Progenitor cell of endocrine pancreas (in vitro differentiated cells): ENCODE data around the gene MINDY3. TPM values are rescaled to one million over a fixed set of nuclear protein-coding genes. Genes with fewer than 3 reads are reported as not detected.

Source experiments
- DNase-seq: peaks from one replicate; pipeline ENCODE4 v3.0.0; 2021; ENCODE audit warnings: low spot score; ENCODE audit not compliant: unreplicated experiment
- H3K27ac Mint-ChIP-seq: 2 replicates; pipeline ENCODE4 v1.8.0; 2021; ENCODE audit warnings: mild to moderate bottlenecking, moderate library complexity, mixed read lengths
- H3K27me3 Mint-ChIP-seq: 2 replicates; pipeline ENCODE4 v1.8.0; 2021; ENCODE audit warnings: mixed read lengths
- H3K36me3 Mint-ChIP-seq: 2 replicates; pipeline ENCODE4 v1.8.0; 2022; ENCODE audit warnings: mixed read lengths; ENCODE audit not compliant: insufficient read depth
- H3K4me1 Mint-ChIP-seq: 2 replicates; pipeline ENCODE4 v1.8.0; 2021; ENCODE audit warnings: low read depth, mixed read lengths
- H3K4me3 Mint-ChIP-seq: 2 replicates; pipeline ENCODE4 v1.8.0; 2021; ENCODE audit warnings: low read depth, mild to moderate bottlenecking, moderate library complexity, mixed read lengths
- H3K9me3 Mint-ChIP-seq: 2 replicates; pipeline ENCODE4 v1.8.0; 2021; ENCODE audit warnings: low read depth, mixed read lengths
- CTCF ChIP-seq: fragments of 200-600 bp; sonication (generic); IDR thresholded peaks from one replicate; pipeline ENCODE4 v1.5.0; 2021; ENCODE audit warnings: antibody characterized with exemption, mild to moderate bottlenecking; ENCODE audit not compliant: unreplicated experiment
- total RNA-seq: library from RNA; stranded (reverse); gene quantifications from 2 replicates; pipeline ENCODE4 v1.2.1, GENCODE V29; 2021

Gene MINDY3
- total RNA-seq, 1 donor from 2014 or later = 26.2 TPM

DNA sequence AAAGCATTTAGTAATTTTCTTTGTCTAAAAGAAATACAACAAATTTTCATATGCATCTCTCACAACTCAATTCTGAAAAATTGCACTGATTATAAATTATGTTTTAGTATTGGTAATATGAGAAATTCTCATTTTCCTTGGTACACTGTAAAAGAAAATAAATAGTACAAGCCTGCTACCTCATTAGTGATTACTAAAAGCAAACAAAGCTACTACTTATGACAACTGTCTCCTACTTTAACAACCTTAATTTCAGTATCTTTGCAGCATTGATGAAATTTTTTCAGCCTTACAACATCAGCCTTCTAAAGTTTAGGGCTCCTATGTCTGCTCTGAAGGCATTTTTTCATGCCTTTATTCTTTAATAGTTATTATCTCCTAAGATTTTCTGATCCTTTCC, 65.7 kb downstream of the MINDY3 start:
- Mint-ChIP-seq H3K4me1 (peaks cover 19% of the 10 kb centered on the region), H3K4me3 (no peak overlapping the region), H3K9me3 (no peaks in the 10 kb centered on the region), H3K27me3 (no peaks in the 10 kb centered on the region), H3K27ac (no peak overlapping the region), H3K36me3 (peaks cover 7% of the 10 kb centered on the region)
- DNase-seq = no peak
- no peak for TF ChIP-seq CTCF

DNA sequence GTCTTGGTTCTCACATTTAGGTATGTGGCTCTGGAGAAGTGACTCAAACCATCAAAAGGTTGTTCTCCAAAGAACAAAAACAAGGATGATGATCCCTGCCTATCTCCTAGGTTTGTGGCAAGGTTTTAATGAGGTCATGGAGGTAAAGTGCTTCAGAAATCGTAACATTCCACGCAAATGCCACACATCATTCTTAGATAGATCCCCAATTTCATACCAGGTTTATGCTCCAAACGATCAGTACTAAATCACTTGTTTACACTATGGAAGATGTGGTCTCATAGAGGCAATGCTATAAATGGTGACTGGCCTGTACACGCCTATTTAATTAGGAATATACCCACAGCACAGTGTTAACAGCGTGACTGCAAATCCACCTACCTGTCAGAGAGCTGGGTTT, 66.6 kb downstream of the MINDY3 start:
- no peak for DNase-seq
- no peaks in the 10 kb centered on the region for H3K27me3 Mint-ChIP-seq
- no peak overlapping the region for H3K4me3 Mint-ChIP-seq
- no peaks in the 10 kb centered on the region for H3K9me3 Mint-ChIP-seq
- TF ChIP-seq CTCF = no peak
- H3K4me1 Mint-ChIP-seq = peaks cover 19% of the 10 kb centered on the region
- H3K27ac Mint-ChIP-seq = no peak overlapping the region
- H3K36me3 Mint-ChIP-seq = peaks cover 5% of the 10 kb centered on the region

DNA sequence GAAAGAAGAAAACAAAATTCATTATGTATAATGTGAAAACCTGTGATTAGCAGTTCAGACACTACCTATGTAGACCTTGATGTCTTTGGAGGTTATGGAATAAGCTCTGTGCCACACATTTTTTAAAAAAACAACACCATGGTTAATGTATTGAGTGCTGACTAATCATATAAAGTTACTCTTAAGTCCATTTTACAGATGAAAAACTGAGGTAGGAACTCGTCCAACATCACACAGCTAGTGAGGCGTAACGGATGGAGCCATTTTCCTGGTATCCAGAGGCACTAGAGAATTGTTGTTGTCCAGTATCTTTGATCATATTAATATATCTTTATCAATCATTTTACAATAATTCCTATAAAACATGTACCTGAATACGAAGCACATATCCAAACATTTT, 67.5 kb downstream of the MINDY3 start:
- peaks cover 4% of the 10 kb centered on the region for H3K36me3 Mint-ChIP-seq
- peaks cover 15% of the 10 kb centered on the region for H3K4me1 Mint-ChIP-seq
- H3K9me3 Mint-ChIP-seq = no peaks in the 10 kb centered on the region
- DNase-seq = no peak
- no peak overlapping the region for H3K4me3 Mint-ChIP-seq
- TF ChIP-seq CTCF = no peak
- no peak overlapping the region for H3K27ac Mint-ChIP-seq
- H3K27me3 Mint-ChIP-seq = no peaks in the 10 kb centered on the region

DNA sequence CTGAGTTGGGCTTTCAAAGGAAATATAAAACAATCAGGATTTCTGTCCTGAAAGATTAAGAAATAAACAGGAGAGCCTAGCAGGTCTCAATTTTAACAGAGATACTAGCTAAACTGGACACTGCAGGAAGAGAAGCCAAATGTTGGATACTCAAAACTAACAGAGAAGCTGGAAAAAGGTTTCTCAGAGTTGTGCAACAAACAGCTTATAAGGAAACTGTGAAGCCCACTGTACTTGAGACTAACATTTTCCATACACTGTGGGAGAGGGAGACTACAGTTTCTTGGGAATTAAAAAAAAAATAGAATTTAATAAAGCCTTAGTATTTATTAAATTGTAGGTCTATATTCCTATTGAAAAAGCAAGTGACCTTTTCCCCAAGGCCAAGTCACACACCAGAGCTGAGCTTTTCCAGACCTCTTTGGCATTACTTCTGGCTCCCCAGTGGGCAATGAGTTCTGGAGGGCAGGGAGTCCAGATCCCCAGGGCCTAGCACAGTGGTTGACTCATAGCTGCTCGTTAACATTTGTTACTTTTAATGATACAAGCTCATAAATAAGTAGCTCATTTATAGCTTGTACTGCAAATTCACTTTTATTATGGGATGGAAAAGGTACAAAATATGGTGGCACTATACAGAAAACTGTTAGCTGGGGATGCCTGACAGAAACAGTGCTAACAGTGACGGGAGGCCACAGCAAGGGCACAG, 68.3 kb downstream of the MINDY3 start:
- H3K4me3 Mint-ChIP-seq = no peak overlapping the region
- H3K27me3 Mint-ChIP-seq = no peaks in the 10 kb centered on the region
- H3K4me1 Mint-ChIP-seq = peaks cover 9% of the 10 kb centered on the region
- no peak for DNase-seq
- no peaks in the 10 kb centered on the region for H3K9me3 Mint-ChIP-seq
- H3K36me3 Mint-ChIP-seq = peaks cover 5% of the 10 kb centered on the region
- no peak overlapping the region for H3K27ac Mint-ChIP-seq
- TF ChIP-seq CTCF = no peak

DNA sequence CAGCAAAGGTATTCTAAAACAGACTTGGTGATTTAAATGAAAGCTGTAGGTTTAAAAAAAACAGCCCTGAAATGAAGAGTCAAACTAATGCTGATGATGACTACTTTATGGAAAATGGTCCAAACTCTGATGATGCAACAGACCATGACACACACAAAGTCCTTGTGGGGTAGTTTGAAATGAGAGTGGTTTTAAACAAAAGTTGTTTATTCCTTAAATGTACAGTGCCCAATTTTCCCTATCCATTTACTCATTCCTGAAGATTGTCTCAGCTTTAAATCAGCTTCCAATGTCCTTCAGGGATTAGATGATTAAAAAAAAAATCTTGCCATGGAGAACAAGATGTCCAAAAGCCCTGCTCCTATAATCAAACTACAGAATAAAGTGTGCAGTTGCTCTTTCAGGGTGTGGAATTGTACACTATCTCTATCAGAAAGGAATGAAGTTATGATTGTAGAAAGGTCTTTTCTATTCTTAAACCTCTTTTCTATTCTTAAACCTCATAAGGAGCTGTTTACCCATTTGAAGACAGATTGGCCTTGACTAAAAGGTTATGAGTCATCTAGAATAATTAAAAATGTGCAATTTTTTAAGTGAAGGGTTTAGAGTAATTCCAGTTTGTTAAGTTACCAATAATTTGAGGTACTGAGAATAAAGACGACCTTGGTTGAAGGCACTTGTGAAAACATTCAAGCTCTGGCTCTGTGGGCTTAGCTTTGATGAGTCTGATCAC, 70.3 kb downstream of the MINDY3 start:
- H3K36me3 Mint-ChIP-seq = peaks cover 4% of the 10 kb centered on the region

More for the DNA sequence above, 70.3 kb downstream of the MINDY3 start:
- Mint-ChIP-seq H3K9me3 (no peaks in the 10 kb centered on the region), H3K27me3 (no peaks in the 10 kb centered on the region), H3K4me3 (no peak overlapping the region), H3K4me1 (no peaks in the 10 kb centered on the region), H3K27ac (no peak overlapping the region)
- no peak for TF ChIP-seq CTCF
- no peak for DNase-seq
